Midbrain (tissue), 1 donor: Measurements from ENCODE around the gene EXOC3.
"Not testable (repeated sequence)": the region's sequence is repeated elsewhere in the genome, so short reads cannot be mapped to it uniquely, and the experiment has no call there.

ENCODE experiments used
- DNase-seq: peaks from one replicate; lab custom pipeline; 2025; lab: John Stamatoyannopoulos, UW

The EXOC3 gene

GRCh38 chr5:473551-474192, 30.7 kb downstream of the EXOC3 start:
- no peak for DNase-seq

- not testable (repeated sequence) for DNase-seq
Observed at GRCh38 chr5:474232-474839, 31.4 kb downstream of the EXOC3 start.

GRCh38 chr5:474840-475661, 32.1 kb downstream of the EXOC3 start:
- DNase-seq = no peak

- DNase-seq = no peak
Observed at GRCh38 chr5:475704-476101, 32.7 kb downstream of the EXOC3 start.

- DNase-seq = no peak
Observed at GRCh38 chr5:476102-476813, 33.3 kb downstream of the EXOC3 start.

GRCh38 chr5:476814-477175, 33.8 kb downstream of the EXOC3 start:
- no peak for DNase-seq

- DNase-seq = no peak
Observed at GRCh38 chr5:477247-477646, 34.3 kb downstream of the EXOC3 start.

GRCh38 chr5:477871-478270, 34.9 kb downstream of the EXOC3 start:
- no peak for DNase-seq

GRCh38 chr5:478369-478981, 35.5 kb downstream of the EXOC3 start:
- no peak for DNase-seq

- DNase-seq = no peak
Observed at GRCh38 chr5:478982-479535, 36.1 kb downstream of the EXOC3 start.

GRCh38 chr5:479566-480319, 36.8 kb downstream of the EXOC3 start:
- DNase-seq = no peak

- no peak for DNase-seq
Observed at GRCh38 chr5:481347-481746, 38.4 kb downstream of the EXOC3 start.

GRCh38 chr5:482021-482420, 39.0 kb downstream of the EXOC3 start:
- no peak for DNase-seq

GRCh38 chr5:482506-482905, 39.5 kb downstream of the EXOC3 start:
- DNase-seq = no peak

GRCh38 chr5:483011-483410, 40.0 kb downstream of the EXOC3 start:
- DNase-seq = no peak

GRCh38 chr5:483434-484140, 40.6 kb downstream of the EXOC3 start:
- no peak for DNase-seq

GRCh38 chr5:484556-484955, 41.6 kb downstream of the EXOC3 start:
- DNase-seq = no peak

- no peak for DNase-seq
Observed at GRCh38 chr5:485113-485945, 42.4 kb downstream of the EXOC3 start.

- DNase-seq = no peak
Observed at GRCh38 chr5:485946-486491, 43.0 kb downstream of the EXOC3 start.
